Measurements from ENCODE around the gene CAPN10. TPM values are rescaled to one million over a fixed set of nuclear protein-coding genes. Genes with fewer than 3 reads are reported as not detected.

The CAPN10 gene
- total RNA-seq, 1 donor from 2014 or later, result 55.4 TPM

- Mint-ChIP-seq H3K9me3 (peaks cover 28% of the 10 kb centered on the region), H3K4me3 (no peak overlapping the region), H3K36me3 (ENCODE audit: low read depth) (peaks cover 12% of the 10 kb centered on the region), H3K27me3 (ENCODE audit: insufficient read depth) (peaks cover 1% of the 10 kb centered on the region), H3K4me1 (ENCODE audit: low read depth) (no peaks in the 10 kb centered on the region), H3K27ac (no peak overlapping the region)
- intact Hi-C loops (cut with micrococcal nuclease), result no loop called here
- no peak for DNase-seq (ENCODE audit: low spot score)
Observed at GRCh38 chr2:240632306-240632721, 45.8 kb downstream of the CAPN10 start.

DNA sequence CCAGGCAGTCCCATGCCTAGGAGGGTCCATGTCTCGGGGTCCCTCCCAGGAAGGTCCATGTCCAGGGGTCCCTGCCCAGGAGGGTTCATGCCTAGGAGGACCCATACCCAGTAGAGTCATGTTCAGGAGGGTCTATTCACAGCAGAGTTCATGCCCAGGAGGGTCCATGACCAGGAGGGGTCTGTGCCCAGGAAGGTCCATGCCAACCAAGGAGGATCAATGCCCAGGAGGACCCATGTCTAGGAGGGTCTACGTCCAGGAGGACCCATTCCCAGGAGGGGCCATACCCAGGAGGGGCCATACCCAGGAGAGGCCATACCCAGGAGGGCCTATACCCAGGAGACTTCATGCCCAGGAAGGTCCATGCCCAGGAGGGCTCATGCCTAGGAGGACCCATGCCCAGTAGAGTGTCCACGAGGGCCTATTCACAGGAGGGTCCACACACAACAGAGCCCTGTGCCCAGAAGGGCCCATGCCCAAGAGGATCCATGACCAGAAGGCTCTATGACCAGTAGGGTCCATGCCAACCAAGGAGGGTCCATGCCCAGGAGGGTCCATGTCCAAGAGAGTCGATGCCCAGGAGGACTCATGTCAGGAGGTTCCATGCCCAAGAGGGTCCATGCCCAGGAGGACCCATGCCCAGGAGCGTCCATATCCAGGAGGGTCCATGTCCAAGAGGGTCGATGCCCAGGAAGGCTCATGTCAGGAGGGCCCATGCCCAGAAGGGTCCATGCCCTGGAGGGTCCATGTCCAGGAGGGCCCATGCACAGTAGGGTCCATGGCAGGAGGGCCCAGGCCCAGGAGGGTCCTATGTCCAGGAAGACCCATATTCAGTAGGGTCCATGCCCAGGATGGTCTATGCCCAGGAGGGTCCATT lies 48.8 kb downstream of the CAPN10 start:
- Mint-ChIP-seq H3K36me3 (ENCODE audit: low read depth) (peaks cover 12% of the 10 kb centered on the region), H3K4me1 (ENCODE audit: low read depth) (no peaks in the 10 kb centered on the region), H3K4me3 (no peak overlapping the region), H3K27me3 (ENCODE audit: insufficient read depth) (peaks cover 1% of the 10 kb centered on the region), H3K27ac (no peak overlapping the region), H3K9me3 (peaks cover 28% of the 10 kb centered on the region)
- intact Hi-C loops (cut with micrococcal nuclease), result no loop called here
- no peak for DNase-seq (ENCODE audit: low spot score)

GRCh38 chr2:240635998-240636547 lies 49.5 kb downstream of the CAPN10 start:
- Mint-ChIP-seq H3K27me3 (ENCODE audit: insufficient read depth) (peaks cover 1% of the 10 kb centered on the region), H3K9me3 (peaks cover 28% of the 10 kb centered on the region), H3K4me3 (no peak overlapping the region), H3K4me1 (ENCODE audit: low read depth) (no peaks in the 10 kb centered on the region), H3K27ac (no peak overlapping the region), H3K36me3 (ENCODE audit: low read depth) (peaks cover 12% of the 10 kb centered on the region)
- DNase-seq (ENCODE audit: low spot score), result no peak
- intact Hi-C loops (cut with micrococcal nuclease), result no loop called here

- DNase-seq (ENCODE audit: low spot score), result no peak
- H3K27ac Mint-ChIP-seq, result no peak overlapping the region
- peaks cover 28% of the 10 kb centered on the region for H3K9me3 Mint-ChIP-seq
- no peaks in the 10 kb centered on the region for H3K4me1 Mint-ChIP-seq (ENCODE audit: low read depth)
- peaks cover 1% of the 10 kb centered on the region for H3K27me3 Mint-ChIP-seq (ENCODE audit: insufficient read depth)
- H3K36me3 Mint-ChIP-seq (ENCODE audit: low read depth), result peaks cover 11% of the 10 kb centered on the region
- intact Hi-C loops (cut with micrococcal nuclease), result no loop called here
- no peak overlapping the region for H3K4me3 Mint-ChIP-seq
Observed at GRCh38 chr2:240636563-240637115, 50.1 kb downstream of the CAPN10 start.

DNA sequence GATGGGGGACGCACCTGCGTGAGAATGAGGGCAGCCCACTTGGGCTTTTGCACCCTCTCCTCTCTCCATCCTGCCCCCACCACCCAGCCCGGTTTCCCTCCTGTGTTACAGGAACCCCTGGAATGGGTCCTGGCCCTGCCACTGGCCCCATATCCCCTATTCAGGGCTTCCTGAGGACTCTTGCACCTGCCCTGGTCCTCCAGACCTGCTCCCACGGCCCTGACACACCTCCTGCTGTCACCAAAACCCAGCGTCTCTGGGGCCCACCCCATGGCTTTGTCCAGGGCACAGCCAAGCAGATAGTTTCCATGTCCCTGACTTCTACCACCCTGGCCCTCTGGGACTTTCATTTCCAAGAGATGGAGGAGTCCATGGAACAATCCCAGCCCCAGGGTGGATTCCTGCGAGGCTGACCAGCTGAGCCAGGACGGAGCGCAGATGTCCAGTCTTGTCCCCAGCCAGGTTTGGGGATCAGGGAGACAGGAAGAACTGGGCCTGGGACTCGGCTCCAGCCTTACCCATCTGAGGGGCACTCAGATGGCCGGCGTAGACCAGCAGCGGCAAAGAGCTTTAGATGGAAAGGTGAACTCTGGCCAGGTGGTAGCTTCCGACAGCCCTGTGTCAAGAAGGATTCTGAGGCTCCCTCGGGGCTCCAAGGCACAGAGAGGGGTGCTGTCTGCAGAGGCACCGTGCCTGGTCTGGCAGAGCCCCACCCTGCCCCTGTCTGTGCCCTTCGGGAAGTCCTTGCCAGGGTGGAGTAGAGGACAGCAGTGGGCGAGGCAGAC lies 50.8 kb downstream of the CAPN10 start:
- H3K4me1 Mint-ChIP-seq (ENCODE audit: low read depth), result no peaks in the 10 kb centered on the region
- H3K27ac Mint-ChIP-seq, result no peak overlapping the region

GRCh38 chr2:240637901-240638345 lies 51.4 kb downstream of the CAPN10 start:
- Mint-ChIP-seq H3K4me3 (no peak overlapping the region), H3K27me3 (ENCODE audit: insufficient read depth) (peaks cover 1% of the 10 kb centered on the region), H3K9me3 (peaks cover 18% of the 10 kb centered on the region), H3K4me1 (ENCODE audit: low read depth) (no peaks in the 10 kb centered on the region), H3K27ac (no peak overlapping the region), H3K36me3 (ENCODE audit: low read depth) (peaks cover 6% of the 10 kb centered on the region)
- no peak for DNase-seq (ENCODE audit: low spot score)
- intact Hi-C loops (cut with micrococcal nuclease), result no loop called here

More for the DNA sequence above, 50.8 kb downstream of the CAPN10 start:
- Mint-ChIP-seq H3K4me3 (no peak overlapping the region), H3K9me3 (peaks cover 25% of the 10 kb centered on the region), H3K27me3 (ENCODE audit: insufficient read depth) (peaks cover 1% of the 10 kb centered on the region), H3K36me3 (ENCODE audit: low read depth) (peaks cover 9% of the 10 kb centered on the region)
- DNase-seq (ENCODE audit: low spot score), result no peak
- intact Hi-C loops (cut with micrococcal nuclease), result no loop called here

GRCh38 chr2:240638512-240639160 lies 52.1 kb downstream of the CAPN10 start:
- H3K36me3 Mint-ChIP-seq (ENCODE audit: low read depth), result no peaks in the 10 kb centered on the region
- peaks cover 11% of the 10 kb centered on the region for H3K9me3 Mint-ChIP-seq
- no peak overlapping the region for H3K27ac Mint-ChIP-seq
- peaks cover 1% of the 10 kb centered on the region for H3K27me3 Mint-ChIP-seq (ENCODE audit: insufficient read depth)
- DNase-seq (ENCODE audit: low spot score), result no peak
- intact Hi-C loops (cut with micrococcal nuclease), result no loop called here
- no peaks in the 10 kb centered on the region for H3K4me1 Mint-ChIP-seq (ENCODE audit: low read depth)
- no peak overlapping the region for H3K4me3 Mint-ChIP-seq

GRCh38 chr2:240639566-240639965 lies 53.0 kb downstream of the CAPN10 start:
- Mint-ChIP-seq H3K36me3 (ENCODE audit: low read depth) (no peaks in the 10 kb centered on the region), H3K9me3 (peaks cover 4% of the 10 kb centered on the region), H3K4me3 (no peak overlapping the region), H3K4me1 (ENCODE audit: low read depth) (no peaks in the 10 kb centered on the region), H3K27ac (no peak overlapping the region), H3K27me3 (ENCODE audit: insufficient read depth) (peaks cover 3% of the 10 kb centered on the region)
- intact Hi-C loops (cut with micrococcal nuclease), result no loop called here
- DNase-seq (ENCODE audit: low spot score), result no peak

DNA sequence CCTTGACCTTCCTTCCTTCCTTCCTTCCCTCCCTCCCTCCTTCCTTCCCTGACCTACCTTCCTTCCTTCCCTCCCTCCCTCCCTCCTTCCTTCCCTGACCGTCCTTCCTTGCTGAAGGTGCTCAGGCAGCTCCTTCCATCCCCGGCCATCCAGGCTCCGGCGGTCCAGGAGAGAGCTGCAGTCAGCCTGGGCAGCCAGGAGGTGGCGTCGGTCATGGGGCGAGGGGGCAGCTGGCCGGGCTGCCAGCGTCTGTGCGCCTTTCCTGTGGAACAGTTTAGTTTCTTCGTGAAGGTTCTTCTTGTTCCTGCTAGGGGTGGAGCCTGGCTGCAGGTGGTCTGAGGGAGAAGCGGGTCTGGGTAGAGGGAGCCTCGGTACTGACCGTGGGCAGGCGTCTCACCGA lies 54.4 kb downstream of the CAPN10 start:
- H3K27me3 Mint-ChIP-seq (ENCODE audit: insufficient read depth), result peaks cover 3% of the 10 kb centered on the region
- intact Hi-C loops (cut with micrococcal nuclease), result no loop called here

GRCh38 chr2:240642061-240642805 lies 55.7 kb downstream of the CAPN10 start:
- Mint-ChIP-seq H3K4me1 (ENCODE audit: low read depth) (peaks cover 10% of the 10 kb centered on the region), H3K27ac (no peak overlapping the region), H3K36me3 (ENCODE audit: low read depth) (no peaks in the 10 kb centered on the region), H3K4me3 (no peak overlapping the region), H3K9me3 (no peaks in the 10 kb centered on the region), H3K27me3 (ENCODE audit: insufficient read depth) (peaks cover 2% of the 10 kb centered on the region)
- no peak for DNase-seq (ENCODE audit: low spot score)
- intact Hi-C loops (cut with micrococcal nuclease), result no loop called here

More for the DNA sequence above, 54.4 kb downstream of the CAPN10 start:
- H3K9me3 Mint-ChIP-seq, result no peaks in the 10 kb centered on the region
- no peak overlapping the region for H3K27ac Mint-ChIP-seq
- no peak for DNase-seq (ENCODE audit: low spot score)
- H3K4me3 Mint-ChIP-seq, result no peak overlapping the region
- no peaks in the 10 kb centered on the region for H3K36me3 Mint-ChIP-seq (ENCODE audit: low read depth)
- peaks cover 4% of the 10 kb centered on the region for H3K4me1 Mint-ChIP-seq (ENCODE audit: low read depth)

DNA sequence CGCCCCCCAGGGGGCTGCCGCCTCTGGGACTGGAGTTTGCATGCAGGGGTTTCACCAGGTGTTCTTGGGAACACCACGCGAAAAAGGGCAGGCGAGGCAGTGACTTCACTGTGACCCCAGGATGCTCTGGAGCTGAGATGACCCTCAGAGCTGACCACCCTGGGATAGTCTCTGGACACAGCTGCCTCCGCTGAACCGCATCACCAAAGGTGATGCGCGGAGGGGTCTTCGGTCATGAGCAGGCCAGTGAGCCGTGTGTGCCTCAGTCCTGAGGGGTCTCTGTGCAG lies 56.2 kb downstream of the CAPN10 start:
- no peak overlapping the region for H3K27ac Mint-ChIP-seq
- peaks cover 10% of the 10 kb centered on the region for H3K4me1 Mint-ChIP-seq (ENCODE audit: low read depth)
- H3K36me3 Mint-ChIP-seq (ENCODE audit: low read depth), result no peaks in the 10 kb centered on the region
- no peak overlapping the region for H3K4me3 Mint-ChIP-seq
- H3K27me3 Mint-ChIP-seq (ENCODE audit: insufficient read depth), result peaks cover 5% of the 10 kb centered on the region
- no peaks in the 10 kb centered on the region for H3K9me3 Mint-ChIP-seq
- no peak for DNase-seq (ENCODE audit: low spot score)
- intact Hi-C loops (cut with micrococcal nuclease), result no loop called here

All from activated T-helper 1 cell treated with anti-CD3 and anti-CD28 coated beads, Interleukin-12 subunit alpha, Interleukin-12 subunit beta, Interleukin-2, Interleukin-4 antibody, amounts not matched to agents 30 ng/mL and 10 ng/mL and 1 ng/mL, durations not matched to agents 14 hours and 24 hours and 36 hours (primary cell).